Tibial nerve (tissue), 4 donors: ENCODE data around the gene TTLL8.

Experiments used
- EP300 ChIP-seq, 2 donors: sonication (generic); formaldehyde crosslinking; IDR thresholded peaks; one replicate each; pipeline ENCODE4 v1.6.1; 2017; ENCODE audit warnings: antibody characterized with exemption in 2 of 2, mild to moderate bottlenecking in 1 of 2
- POLR2A ChIP-seq, 2 donors: fragments of 450-650 bp; IDR thresholded peaks; one replicate each; pipeline ENCODE4 v1.6.1; 2017; ENCODE audit warnings: antibody characterized with exemption in 2 of 2, mild to moderate bottlenecking in 2 of 2, moderate library complexity in 2 of 2
- TF ChIP-seq, protein P1 (sequence below), 5 experiments: fragments of 200-600 bp in 3 of 5; fragments of 450-650 bp in 2 of 5; sonication (generic) in 3 of 5; IDR thresholded peaks; one replicate each; pipeline ENCODE4 v1.5.1; 2016 to 2019; ENCODE audit warnings: antibody characterized with exemption in 5 of 5, mild to moderate bottlenecking in 3 of 5, moderate library complexity in 2 of 5

DNA sequence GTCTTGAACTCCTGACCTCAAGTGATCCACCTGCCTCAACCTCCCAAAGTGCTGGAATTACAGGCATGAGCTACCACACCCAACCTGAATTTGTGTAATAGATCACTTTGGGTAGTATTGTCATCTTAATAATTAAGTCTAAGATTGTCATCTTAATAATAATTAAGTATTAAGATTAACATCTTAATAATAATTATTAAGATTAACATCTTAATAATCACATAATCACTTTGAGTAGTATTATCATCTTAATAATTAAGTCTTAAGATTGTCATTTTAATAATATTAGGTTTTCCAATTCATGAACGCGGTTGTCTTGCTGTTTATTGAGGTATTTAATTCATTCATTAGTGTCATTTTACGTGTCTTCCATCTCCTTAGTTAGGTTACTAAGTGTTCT is 40.0 kb upstream of the TTLL8 start:
- no peak for TF ChIP-seq POLR2A (IDR thresholded peaks at IDR 0.05)
- TF ChIP-seq, protein P1, sequence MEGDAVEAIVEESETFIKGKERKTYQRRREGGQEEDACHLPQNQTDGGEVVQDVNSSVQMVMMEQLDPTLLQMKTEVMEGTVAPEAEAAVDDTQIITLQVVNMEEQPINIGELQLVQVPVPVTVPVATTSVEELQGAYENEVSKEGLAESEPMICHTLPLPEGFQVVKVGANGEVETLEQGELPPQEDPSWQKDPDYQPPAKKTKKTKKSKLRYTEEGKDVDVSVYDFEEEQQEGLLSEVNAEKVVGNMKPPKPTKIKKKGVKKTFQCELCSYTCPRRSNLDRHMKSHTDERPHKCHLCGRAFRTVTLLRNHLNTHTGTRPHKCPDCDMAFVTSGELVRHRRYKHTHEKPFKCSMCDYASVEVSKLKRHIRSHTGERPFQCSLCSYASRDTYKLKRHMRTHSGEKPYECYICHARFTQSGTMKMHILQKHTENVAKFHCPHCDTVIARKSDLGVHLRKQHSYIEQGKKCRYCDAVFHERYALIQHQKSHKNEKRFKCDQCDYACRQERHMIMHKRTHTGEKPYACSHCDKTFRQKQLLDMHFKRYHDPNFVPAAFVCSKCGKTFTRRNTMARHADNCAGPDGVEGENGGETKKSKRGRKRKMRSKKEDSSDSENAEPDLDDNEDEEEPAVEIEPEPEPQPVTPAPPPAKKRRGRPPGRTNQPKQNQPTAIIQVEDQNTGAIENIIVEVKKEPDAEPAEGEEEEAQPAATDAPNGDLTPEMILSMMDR (IDR thresholded peaks at IDR 0.05): no peak
- TF ChIP-seq EP300 (IDR thresholded peaks at IDR 0.05): no peak
